ENCODE results near the gene LAMC2. TPM values are rescaled to one million over a fixed set of nuclear protein-coding genes. Genes with fewer than 3 reads are reported as not detected.

The LAMC2 gene
- total and polyA plus RNA-seq, 2 of the 8 experiments (the other 6 are each of a cell fraction or from before 2014, with no cell fraction given), result 4.6 to 12.9 TPM

DNA sequence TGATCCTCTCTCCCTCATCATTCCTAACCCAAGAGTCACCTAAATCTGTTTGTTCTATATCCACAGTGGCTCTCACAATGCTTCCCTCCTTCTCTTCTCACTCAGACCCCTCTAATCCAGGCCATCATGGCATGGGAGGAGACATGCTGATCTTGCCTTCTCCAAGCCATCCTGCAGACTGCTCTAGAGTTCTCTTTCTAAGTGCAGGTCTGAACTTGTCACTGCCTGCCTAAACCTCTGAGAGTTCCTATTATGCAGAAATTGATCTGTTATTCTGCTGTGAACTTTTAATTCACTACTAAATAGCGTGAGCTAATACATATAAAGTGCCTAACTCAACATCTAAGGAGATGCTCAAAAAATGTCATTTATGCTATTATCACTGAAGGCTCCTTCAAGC is 26.8 kb downstream of the LAMC2 start:
- no peak overlapping the region for H2BK5ac ChIP-seq (ENCODE audit: low read depth, low read length)
- ChIA-PET POLR2A (ENCODE audit: partially characterized antibody) (no interaction called here), CTCF (ENCODE audit: partially characterized antibody) (interaction anchor here (9.7 kb wide), 1 partner anchor 15 kb away, joined by 86 read pairs; no protein-coding TSS in a partner anchor)
- H3K4me1 ChIP-seq (replicated peaks in 1 of 4; ENCODE audit: control insufficient read depth in 3 of 4, insufficient read depth in 4 of 4, low read length in 3 of 4), result no peaks in the 10 kb centered on the region
- no peaks in the 10 kb centered on the region for H3K23me2 ChIP-seq (ENCODE audit: low read depth, low read length)
- H2BK120ac ChIP-seq (replicated peaks; ENCODE audit: low read depth, low read length), result no peak overlapping the region
- no peak overlapping the region for H4K91ac ChIP-seq (replicated peaks; ENCODE audit: insufficient read length, low read length)
- no peaks in the 10 kb centered on the region for H3K9me3 ChIP-seq (ENCODE audit: insufficient read depth in 2 of 2, low read depth in 1 of 2, low read length in 1 of 2)
- peak overlapping the region; percentile 47; the same call in 1 of the 2 replicates for H2BK15ac ChIP-seq (ENCODE audit: low read length)
- H4K5ac ChIP-seq (ENCODE audit: insufficient read length, low read depth, low read length), result no peak overlapping the region
- 92% methylated on average over 1 of the region's 1 CpG; no CpG with 5 or more reads in 1 of the 2 experiments for WGBS, 2 experiments (ENCODE audit: extremely low coverage in 1 of 2, insufficient coverage in 1 of 2, insufficient read length in 1 of 2, insufficient replicate concordance in 2 of 2, low coverage in 1 of 2, low lambda C conversion rate in 2 of 2, missing lambda C conversion rate in 1 of 2)
- no peak overlapping the region for H3K27ac ChIP-seq (ENCODE audit: low read depth, low read length)
- TF ChIP-seq EP300 (IDR thresholded peaks at IDR 0.05; ENCODE audit: borderline replicate concordance in 1 of 2, low read depth in 2 of 2, low read length in 2 of 2) (no peak), POU5F1 (IDR thresholded peaks at IDR 0.05; ENCODE audit: low read depth, low read length) (no peak), CTCF (IDR thresholded peaks at IDR 0.05; ENCODE audit: control extremely low read depth in 1 of 3, insufficient read depth in 1 of 3, low read depth in 1 of 3, low read length in 3 of 3) (no peak), CBX5 (IDR thresholded peaks at IDR 0.05; ENCODE audit: low read depth, low read length) (no peak), GABPA (IDR thresholded peaks at IDR 0.05; ENCODE audit: borderline replicate concordance, insufficient read depth, low read length) (no peak)
- H3K56ac ChIP-seq (replicated peaks; ENCODE audit: insufficient read length, low read depth, low read length), result no peak overlapping the region
- no peak overlapping the region for H3K9ac ChIP-seq (replicated peaks in 1 of 4; ENCODE audit: extremely low read depth in 1 of 4, low read depth in 3 of 4, low read length in 3 of 4)
- H3K18ac ChIP-seq (ENCODE audit: extremely low read depth, low read length), result no peak overlapping the region
- no peak overlapping the region for H4K8ac ChIP-seq (ENCODE audit: extremely low read depth, insufficient read depth, low read length)
- no peaks in the 10 kb centered on the region for H4K20me1 ChIP-seq (replicated peaks in 1 of 2; ENCODE audit: control insufficient read depth in 1 of 2, insufficient read depth in 2 of 2, low read length in 2 of 2)
- no peak overlapping the region for H3K14ac ChIP-seq (ENCODE audit: insufficient read length)
- no peak overlapping the region for H2AFZ ChIP-seq (ENCODE audit: low read length)
- no peak overlapping the region for H2BK20ac ChIP-seq (ENCODE audit: low read length)
- DNase-seq (ENCODE audit: low read depth in 1 of 2, low spot score in 2 of 2), result no peak
- H3K79me2 ChIP-seq (ENCODE audit: control insufficient read depth in 1 of 2, insufficient read depth in 2 of 2, low read length in 2 of 2), result no peaks in the 10 kb centered on the region
- H2BK12ac ChIP-seq (ENCODE audit: low read depth, low read length), result no peak overlapping the region
- H3K79me1 ChIP-seq (ENCODE audit: low read depth, low read length), result no peaks in the 10 kb centered on the region
- FAIRE-seq, result no peak
- H3K36me3 ChIP-seq (ENCODE audit: control insufficient read depth in 2 of 4, insufficient read depth in 4 of 4, low read length in 3 of 4), result no peaks in the 10 kb centered on the region
- no peak overlapping the region for H3K23ac ChIP-seq (ENCODE audit: insufficient read length)
- H2AK5ac ChIP-seq (ENCODE audit: low read depth, low read length), result no peak overlapping the region
- no peak overlapping the region for H3K4me2 ChIP-seq (ENCODE audit: insufficient read depth in 1 of 2, low read depth in 2 of 2, low read length in 2 of 2)
- H3K4me3 ChIP-seq (ENCODE audit: extremely low read depth in 1 of 4, insufficient read depth in 2 of 4, low read depth in 3 of 4, low read length in 4 of 4), result no peak overlapping the region
- H3K27me3 ChIP-seq (replicated peaks in 1 of 4; ENCODE audit: control insufficient read depth in 3 of 4, extremely low read depth in 1 of 4, insufficient read depth in 3 of 4, low read length in 3 of 4), result no peaks in the 10 kb centered on the region
- no peak overlapping the region for H3K4ac ChIP-seq (replicated peaks; ENCODE audit: insufficient read length, low read depth, low read length)
